Osteocyte (in vitro differentiated cells): ENCODE data around the gene FCRL5. TPM values are rescaled to one million over a fixed set of nuclear protein-coding genes. Genes with fewer than 3 reads are reported as not detected.
"Not testable (repeated sequence)": the region's sequence is repeated elsewhere in the genome, so short reads cannot be mapped to it uniquely, and the experiment has no call there.

Experiments
- DNase-seq: peaks from one replicate; pipeline ENCODE4 v3.0.0; 2021; ENCODE audit warnings: mixed read lengths; ENCODE audit not compliant: unreplicated experiment; ENCODE audit errors: extremely low spot score
- H3K27ac Mint-ChIP-seq: one replicate; pipeline ENCODE4 v1.8.0; 2021; ENCODE audit warnings: mild to moderate bottlenecking, mixed read lengths; ENCODE audit not compliant: unreplicated experiment
- H3K27me3 Mint-ChIP-seq: one replicate; pipeline ENCODE4 v1.8.0; 2021; ENCODE audit warnings: mixed read lengths; ENCODE audit not compliant: unreplicated experiment
- H3K36me3 Mint-ChIP-seq: one replicate; pipeline ENCODE4 v1.8.0; 2021; ENCODE audit warnings: mixed read lengths; ENCODE audit not compliant: unreplicated experiment
- H3K4me1 Mint-ChIP-seq: one replicate; pipeline ENCODE4 v1.8.0; 2021; ENCODE audit warnings: mixed read lengths; ENCODE audit not compliant: unreplicated experiment
- H3K4me3 Mint-ChIP-seq: one replicate; pipeline ENCODE4 v1.8.0; 2021; ENCODE audit warnings: mild to moderate bottlenecking, moderate library complexity, mixed read lengths; ENCODE audit not compliant: unreplicated experiment
- H3K9me3 Mint-ChIP-seq: one replicate; pipeline ENCODE4 v1.8.0; 2021; ENCODE audit warnings: mixed read lengths; ENCODE audit not compliant: unreplicated experiment
- CTCF ChIP-seq: fragments of 200-600 bp; sonication (generic); IDR thresholded peaks from 2 replicates; pipeline ENCODE4 v1.5.0; 2021; ENCODE audit warnings: antibody characterized with exemption, mild to moderate bottlenecking, moderate library complexity
- total RNA-seq: library from RNA; stranded (reverse); gene quantifications from 2 replicates; pipeline ENCODE4 v1.2.1, GENCODE V29; 2021

Gene FCRL5
- total RNA-seq, 1 donor from 2014 or later: not detected

DNA sequence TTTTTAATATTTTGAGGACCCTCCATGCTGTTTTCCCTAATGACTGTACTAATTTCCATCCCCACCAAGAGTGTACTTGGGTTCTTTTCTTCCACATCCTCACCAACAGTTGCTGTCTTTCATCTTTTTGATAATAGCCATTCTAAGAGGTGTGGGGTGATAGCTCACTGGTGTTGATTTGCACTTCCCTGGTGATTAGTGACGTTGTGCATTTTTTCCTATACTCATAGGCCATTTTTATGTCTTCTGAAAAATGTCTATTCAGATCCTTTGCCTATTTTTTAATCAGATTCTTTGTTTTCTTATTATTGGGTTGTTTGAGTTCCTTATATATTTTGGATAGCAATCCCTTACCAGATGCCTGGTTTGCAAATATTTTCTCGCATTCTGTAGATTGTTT, 64.2 kb downstream of the FCRL5 start:
- Mint-ChIP-seq H3K36me3 (no peaks in the 10 kb centered on the region), H3K27me3 (peaks cover 39% of the 10 kb centered on the region), H3K27ac (no peak overlapping the region), H3K4me3 (no peak overlapping the region), H3K9me3 (no peaks in the 10 kb centered on the region), H3K4me1 (no peaks in the 10 kb centered on the region)
- DNase-seq: no peak
- TF ChIP-seq CTCF: no peak

DNA sequence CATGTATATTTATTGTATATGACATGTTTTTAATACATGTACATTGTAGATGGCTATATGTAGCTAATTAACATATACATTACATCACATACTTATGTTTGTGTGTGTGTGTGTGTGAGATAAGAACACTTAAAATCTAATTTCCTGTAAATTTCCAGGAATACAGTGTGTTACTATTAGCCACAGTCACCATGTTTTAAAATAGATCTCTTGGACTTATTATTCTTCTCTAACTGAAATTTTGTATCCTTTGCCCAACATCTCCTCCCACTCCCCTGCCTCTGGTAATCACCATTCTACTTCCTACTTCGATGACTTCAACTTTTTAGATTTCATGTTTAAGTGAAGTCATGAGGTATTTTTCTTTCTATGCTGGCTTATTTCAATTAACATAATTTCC, 64.8 kb downstream of the FCRL5 start:
- no peaks in the 10 kb centered on the region for H3K36me3 Mint-ChIP-seq
- no peaks in the 10 kb centered on the region for H3K4me1 Mint-ChIP-seq
- no peaks in the 10 kb centered on the region for H3K9me3 Mint-ChIP-seq
- DNase-seq: no peak
- H3K27ac Mint-ChIP-seq: no peak overlapping the region
- no peak overlapping the region for H3K4me3 Mint-ChIP-seq
- H3K27me3 Mint-ChIP-seq: peaks cover 40% of the 10 kb centered on the region
- no peak for TF ChIP-seq CTCF

- Mint-ChIP-seq H3K36me3 (no peaks in the 10 kb centered on the region), H3K27me3 (peaks cover 37% of the 10 kb centered on the region), H3K4me3 (no peak overlapping the region), H3K9me3 (no peaks in the 10 kb centered on the region), H3K27ac (no peak overlapping the region), H3K4me1 (no peaks in the 10 kb centered on the region)
- no peak for TF ChIP-seq CTCF
- DNase-seq: no peak
Observed at GRCh38 chr1:157487096-157487495, 65.2 kb downstream of the FCRL5 start.

DNA sequence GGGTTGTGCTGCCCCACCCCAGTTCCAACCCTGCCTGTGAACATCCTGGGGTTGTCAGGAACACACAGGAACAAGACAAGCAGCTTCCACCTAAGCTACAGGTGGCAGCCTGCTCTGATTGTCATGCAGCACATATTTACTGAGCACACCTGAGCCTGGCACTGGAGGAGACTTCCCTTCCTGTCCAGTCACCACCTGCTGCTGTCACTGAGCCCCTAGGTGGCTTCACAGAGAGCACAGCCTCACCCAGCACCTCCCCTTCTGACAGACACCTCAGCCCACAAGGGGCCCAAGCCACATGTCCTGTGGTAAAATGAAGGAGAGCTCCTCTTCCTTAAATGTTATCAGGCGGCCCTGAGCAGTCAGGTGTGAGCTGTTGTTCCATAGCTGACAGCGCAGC, 65.9 kb downstream of the FCRL5 start:
- H3K36me3 Mint-ChIP-seq, DNase-seq, H3K4me3 Mint-ChIP-seq, H3K27ac Mint-ChIP-seq, H3K4me1 Mint-ChIP-seq, H3K9me3 Mint-ChIP-seq: not testable (repeated sequence)
- peaks cover 30% of the 10 kb centered on the region for H3K27me3 Mint-ChIP-seq

DNA sequence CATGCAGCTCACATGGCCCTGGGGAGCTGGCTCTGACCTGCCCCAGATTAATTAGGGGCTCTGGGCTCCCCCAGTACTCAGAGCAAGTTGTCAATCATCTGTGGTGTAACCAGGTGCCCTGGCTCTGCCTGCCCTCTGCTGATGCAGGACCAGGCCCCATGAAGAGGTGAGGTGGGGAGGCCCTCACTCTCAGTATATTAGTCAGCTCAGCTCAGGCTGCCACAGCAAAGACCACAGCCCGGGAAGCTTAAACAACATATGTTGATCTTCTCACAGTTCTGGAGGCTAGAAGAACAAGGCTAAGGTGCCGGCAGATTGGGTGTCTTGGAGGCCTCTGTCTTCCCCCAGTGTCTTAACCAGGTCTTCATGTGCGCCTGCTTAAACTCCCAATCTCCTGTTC, 66.5 kb downstream of the FCRL5 start:
- Mint-ChIP-seq H3K4me1 (no peaks in the 10 kb centered on the region), H3K9me3 (no peaks in the 10 kb centered on the region), H3K27me3 (peaks cover 29% of the 10 kb centered on the region), H3K27ac (no peak overlapping the region), H3K36me3 (no peaks in the 10 kb centered on the region), H3K4me3 (no peak overlapping the region)
- TF ChIP-seq CTCF: no peak
- DNase-seq: no peak

DNA sequence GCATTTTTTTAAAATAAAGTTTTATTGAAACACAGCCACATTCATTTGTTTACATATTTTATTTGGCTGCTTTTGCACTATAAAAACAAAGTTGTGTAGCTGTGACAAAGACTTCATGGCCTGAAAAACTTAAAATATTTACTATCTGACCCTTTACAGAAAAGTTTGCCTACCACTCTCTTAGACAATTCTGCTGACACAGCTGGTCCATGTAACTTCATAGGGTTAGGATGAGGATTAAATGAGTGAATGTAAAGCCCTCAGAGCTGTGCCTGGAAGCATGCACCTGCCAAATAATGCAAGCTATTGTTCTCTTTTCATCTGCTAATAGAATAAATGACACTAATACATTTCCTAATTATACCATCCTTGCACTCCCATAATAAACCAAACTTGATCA, 67.7 kb downstream of the FCRL5 start:
- TF ChIP-seq CTCF: no peak
- Mint-ChIP-seq H3K36me3 (no peaks in the 10 kb centered on the region), H3K4me3 (no peak overlapping the region), H3K4me1 (no peaks in the 10 kb centered on the region), H3K27me3 (peaks cover 31% of the 10 kb centered on the region), H3K9me3 (no peaks in the 10 kb centered on the region), H3K27ac (no peak overlapping the region)
- no peak for DNase-seq
